ENCODE data around the gene LRRC46.

The LRRC46 gene, protein sequence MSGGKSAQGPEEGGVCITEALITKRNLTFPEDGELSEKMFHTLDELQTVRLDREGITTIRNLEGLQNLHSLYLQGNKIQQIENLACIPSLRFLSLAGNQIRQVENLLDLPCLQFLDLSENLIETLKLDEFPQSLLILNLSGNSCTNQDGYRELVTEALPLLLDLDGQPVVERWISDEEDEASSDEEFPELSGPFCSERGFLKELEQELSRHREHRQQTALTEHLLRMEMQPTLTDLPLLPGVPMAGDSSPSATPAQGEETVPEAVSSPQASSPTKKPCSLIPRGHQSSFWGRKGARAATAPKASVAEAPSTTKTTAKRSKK

DNA sequence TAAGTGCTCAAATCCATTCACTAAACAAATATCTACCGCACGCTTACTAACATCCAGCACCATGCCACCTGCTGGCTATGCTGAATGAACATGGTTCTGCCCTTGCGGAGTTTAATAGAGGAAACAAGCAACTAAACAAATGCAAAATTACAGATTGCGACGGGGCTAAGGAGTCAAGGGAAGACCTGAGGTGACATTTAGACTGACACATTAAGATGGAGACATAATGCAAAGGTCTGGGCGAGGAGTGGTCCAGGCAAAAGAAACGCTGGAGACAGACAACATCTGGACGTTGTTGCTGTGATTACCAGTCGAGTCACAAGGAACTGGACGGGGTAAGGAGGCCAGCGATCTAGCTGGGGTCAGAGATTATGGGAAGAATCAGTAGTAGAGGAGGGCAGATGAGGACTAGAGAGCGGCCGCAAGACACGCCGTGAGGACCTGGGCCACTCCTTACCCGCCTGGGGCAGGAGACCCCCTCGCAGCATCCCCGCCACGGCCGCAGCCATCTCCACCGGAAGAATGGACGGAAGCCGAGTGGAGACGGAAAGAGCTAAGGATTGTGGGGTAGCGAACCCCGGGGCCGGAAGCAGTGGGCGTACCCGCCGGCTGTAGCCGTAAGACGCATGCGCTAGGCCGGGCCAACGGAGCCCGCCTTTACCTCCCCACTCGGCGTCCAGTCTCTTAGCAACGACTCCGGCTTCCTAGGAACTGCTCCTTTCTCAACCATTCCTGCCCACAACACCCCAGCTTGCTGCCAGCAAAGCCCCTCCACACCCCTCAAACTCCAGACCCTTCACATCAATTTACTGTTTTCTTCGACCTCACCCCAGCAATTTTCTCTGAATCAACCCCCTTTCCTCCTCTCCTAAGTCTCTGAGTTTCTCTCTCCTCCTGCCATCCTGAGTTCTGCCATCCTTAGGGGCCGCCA is at the start of gene LRRC46, which contains the start of gene MRPL10:
LRRC46 (plus strand) TSS at position 668 of the 931 bp plus-strand sequence. CDS start 320 bp downstream, outside the sequence.
MRPL10 (minus strand) TSS at position 539 of the 931 bp plus-strand sequence; CDS start at position 509, 30 bp downstream.
- in situ Hi-C loops (cut with MboI; ENCODE audit: low sequenced_read_pairs), result loop anchor here (10.0 kb wide), 1 partner anchor 184 kb away; no protein-coding TSS in a partner anchor

DNA sequence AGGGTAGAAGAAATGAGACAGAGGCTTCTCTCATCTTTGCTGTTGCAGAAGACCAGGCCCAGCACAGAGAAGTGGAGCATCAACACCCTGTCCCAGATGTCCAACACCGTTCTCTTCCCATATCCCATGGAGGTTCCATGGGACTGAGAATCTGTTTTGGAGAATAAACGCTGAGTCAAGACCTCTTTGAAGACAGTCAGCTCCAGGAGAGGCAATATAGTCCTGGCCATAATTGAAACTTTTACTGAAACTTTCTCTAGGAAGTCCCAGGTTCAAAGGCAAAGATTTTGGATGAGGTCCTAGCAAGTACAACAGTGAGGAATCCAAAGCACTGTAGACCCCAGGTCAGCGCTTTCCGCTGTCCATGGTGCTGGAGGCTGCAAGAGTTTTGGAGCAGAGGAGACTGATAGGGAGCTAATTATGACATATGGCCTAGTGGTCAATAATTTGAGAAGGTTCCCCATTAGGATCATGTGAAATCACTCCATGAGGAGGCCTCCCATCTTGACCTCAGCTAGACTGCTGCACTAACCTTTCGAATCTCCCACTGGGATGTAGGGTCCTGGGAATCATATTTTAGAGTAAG is 45.8 kb upstream of the LRRC46 start:
- in situ Hi-C loops (cut with MboI; ENCODE audit: low sequenced_read_pairs), result loop anchor here (25.0 kb wide), 1 partner anchor 823 kb away; no protein-coding TSS in a partner anchor

- in situ Hi-C loops (cut with MboI; ENCODE audit: low sequenced_read_pairs), result loop anchor here (25.0 kb wide), 1 partner anchor 828 kb away; no protein-coding TSS in a partner anchor
These were observed 41.6 kb upstream of the LRRC46 start for GRCh38 chr17:47789611-47790561.

DNA sequence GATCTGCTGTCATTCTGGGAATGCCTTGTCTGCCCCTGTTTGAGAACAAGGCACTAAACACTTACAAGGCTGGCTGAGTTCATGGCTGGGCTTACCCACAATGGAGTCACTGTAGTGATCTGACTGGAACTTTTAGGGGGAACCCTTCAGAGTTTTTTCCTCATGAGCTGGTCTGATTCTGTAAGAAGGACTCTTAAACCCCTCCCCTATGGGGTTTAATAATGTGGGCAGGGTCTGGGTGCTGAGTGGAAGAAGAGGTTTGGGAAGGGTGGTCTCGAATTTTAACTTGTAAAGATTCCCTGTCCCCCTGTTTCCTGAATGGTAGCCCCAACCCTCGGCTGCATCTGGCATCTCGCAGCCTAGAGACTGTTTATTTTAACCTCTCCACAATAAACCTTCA is 40.4 kb upstream of the LRRC46 start:
- in situ Hi-C loops (cut with MboI; ENCODE audit: low sequenced_read_pairs), result loop anchor here (25.0 kb wide), 1 partner anchor 829 kb away; no protein-coding TSS in a partner anchor

GRCh38 chr17:47792457-47792856 is 39.0 kb upstream of the LRRC46 start:
- in situ Hi-C loops (cut with MboI; ENCODE audit: low sequenced_read_pairs), result loop anchor here (25.0 kb wide), 1 partner anchor 830 kb away; no protein-coding TSS in a partner anchor

GRCh38 chr17:47792979-47793378 is 38.5 kb upstream of the LRRC46 start:
- in situ Hi-C loops (cut with MboI; ENCODE audit: low sequenced_read_pairs), result loop anchor here (25.0 kb wide), 1 partner anchor 831 kb away; no protein-coding TSS in a partner anchor

DNA sequence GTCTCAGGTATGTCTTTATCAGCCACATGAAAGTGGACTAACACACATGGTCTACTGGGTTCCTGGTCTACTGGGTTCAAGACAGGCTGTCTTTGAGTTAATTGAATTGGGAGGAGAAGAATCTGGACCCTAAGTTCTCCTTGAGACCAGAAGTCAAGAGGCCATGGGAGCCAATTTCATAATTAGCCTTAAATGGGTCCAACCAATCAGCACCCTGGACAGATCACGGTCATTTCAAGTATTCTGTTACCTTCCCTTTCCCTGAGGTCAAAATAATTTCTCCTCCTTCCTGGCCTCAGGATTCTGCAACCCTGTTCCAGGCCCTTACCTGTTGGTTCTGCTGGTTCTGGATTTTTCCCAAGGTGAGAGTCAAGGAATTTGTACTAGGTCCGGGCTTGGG is 33.7 kb upstream of the LRRC46 start:
- in situ Hi-C loops (cut with MboI; ENCODE audit: low sequenced_read_pairs), result loop anchor here (25.0 kb wide), 1 partner anchor 835 kb away; no protein-coding TSS in a partner anchor

DNA sequence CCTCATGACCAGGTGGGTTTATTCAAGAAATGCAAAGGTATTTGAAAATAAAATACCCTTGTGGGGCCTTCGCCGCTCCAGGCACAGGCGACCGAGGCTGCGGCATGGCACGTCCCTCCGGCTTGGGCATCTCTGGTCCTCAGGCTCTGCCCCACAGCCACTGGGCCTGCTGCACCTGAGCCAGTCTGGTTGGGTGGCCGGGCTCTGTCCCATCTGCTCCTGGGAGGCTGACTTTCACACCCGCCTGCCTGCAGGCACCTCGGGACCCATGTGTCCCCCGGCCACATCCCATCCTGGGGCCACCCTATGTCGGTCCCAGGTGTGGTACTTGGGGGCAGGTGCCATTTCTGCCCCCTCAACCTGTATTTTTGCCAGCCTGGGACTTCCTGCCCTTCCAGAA is 30.8 kb upstream of the LRRC46 start:
- in situ Hi-C loops (cut with MboI; ENCODE audit: low sequenced_read_pairs), result no loop called here

DNA sequence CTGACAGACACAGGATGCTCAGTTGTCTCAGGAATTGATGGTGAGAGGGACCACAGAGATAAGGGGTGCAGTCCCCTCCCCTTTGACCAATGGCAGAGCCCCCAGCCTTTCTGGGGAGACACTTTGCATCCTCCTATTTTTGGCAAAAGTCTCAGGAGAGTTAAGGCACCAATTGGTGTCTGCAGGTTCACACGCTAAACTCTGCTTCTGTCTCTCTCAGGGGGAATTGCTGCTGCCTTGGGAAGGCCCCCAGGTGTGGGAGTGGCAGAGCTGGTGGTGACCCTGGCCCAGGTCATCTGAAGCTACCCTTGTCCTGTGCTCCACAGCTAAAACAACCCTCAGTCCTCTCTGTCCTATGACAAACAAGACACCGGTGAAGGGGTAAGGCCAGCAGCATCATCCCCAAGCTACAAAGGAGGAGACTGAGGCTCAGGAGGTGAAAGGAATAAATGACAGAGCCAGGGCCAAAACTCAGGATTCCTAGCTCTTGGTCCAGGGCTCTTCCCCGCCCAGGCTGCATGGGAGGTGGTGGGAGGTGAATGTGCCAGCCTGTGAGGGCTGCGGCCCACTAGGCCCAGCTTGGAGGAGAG is 30.2 kb upstream of the LRRC46 start:
- in situ Hi-C loops (cut with MboI; ENCODE audit: low sequenced_read_pairs), result no loop called here

DNA sequence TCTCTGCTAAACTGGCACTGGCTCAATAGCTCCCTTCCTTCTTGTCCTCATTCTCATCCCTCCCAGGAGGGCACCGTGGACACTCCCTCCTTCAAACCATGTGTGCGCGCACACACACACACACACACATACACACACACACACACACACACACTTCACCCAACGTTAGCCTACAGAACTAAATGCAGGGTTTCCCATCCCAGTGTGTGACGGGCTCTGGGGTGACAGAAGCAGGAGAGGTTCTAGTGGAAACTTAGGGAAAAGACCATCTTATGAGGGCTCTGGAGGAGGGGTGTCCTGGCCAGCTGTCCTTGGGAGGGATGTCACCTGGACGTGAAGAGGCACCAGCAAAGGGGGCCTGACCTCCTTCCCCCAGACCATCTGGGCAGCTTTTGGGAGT is 29.6 kb upstream of the LRRC46 start:
- in situ Hi-C loops (cut with MboI; ENCODE audit: low sequenced_read_pairs), result no loop called here

DNA sequence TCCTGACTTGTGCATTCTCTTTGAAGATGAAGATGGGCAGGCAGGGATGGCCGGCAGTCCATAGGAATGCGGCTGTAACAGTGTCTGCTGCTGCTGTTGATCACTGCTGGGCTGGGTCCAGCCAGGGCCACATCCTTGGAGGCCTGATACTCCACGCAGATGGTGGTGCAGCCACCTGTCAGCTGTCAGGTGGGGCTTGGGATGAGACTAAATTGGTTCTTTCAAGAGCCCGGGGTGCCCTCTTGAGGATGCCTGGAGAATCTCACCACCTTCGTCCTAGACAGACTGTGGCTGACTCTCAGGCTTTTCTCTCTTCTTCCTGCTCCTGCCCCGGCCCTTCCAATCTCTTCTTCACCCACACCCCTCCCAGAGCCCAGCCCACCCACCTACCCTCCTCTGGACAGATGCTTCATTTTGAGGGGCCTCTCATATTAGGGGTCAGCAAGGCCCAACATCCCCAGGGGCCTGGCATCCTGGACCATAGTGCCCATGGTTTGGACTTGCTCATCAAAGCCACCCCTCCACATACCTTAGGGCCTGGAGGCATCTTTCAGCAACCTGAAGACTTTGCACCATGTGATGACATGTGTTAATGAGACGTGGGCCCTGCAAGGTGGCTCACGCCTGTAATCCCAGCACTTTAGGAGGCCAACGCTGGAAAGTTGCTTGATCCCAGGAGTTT is 29.0 kb upstream of the LRRC46 start:
- in situ Hi-C loops (cut with MboI; ENCODE audit: low sequenced_read_pairs), result no loop called here

GRCh38 chr17:47803201-47803600 is 28.3 kb upstream of the LRRC46 start:
- in situ Hi-C loops (cut with MboI; ENCODE audit: low sequenced_read_pairs), result no loop called here

DNA sequence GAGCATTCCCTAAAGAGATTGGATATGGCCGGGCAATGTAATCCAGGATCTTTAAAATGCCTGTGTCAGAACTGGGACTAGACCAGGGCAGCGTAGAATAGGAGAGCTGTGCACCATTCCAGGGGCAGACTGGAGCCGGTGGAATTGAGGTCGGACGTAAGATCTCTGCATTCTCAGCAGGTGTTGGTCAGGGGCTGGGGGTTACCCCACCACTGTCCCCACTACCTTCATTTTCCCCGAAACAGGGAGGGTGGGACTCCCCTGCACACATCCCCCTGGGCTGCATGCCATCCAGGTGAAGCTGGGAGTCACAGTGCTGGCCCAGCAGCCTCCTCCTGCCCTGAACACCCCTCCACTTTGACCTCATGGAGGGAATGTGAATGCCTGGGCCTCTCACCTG is 27.7 kb upstream of the LRRC46 start:
- in situ Hi-C loops (cut with MboI; ENCODE audit: low sequenced_read_pairs), result no loop called here

DNA sequence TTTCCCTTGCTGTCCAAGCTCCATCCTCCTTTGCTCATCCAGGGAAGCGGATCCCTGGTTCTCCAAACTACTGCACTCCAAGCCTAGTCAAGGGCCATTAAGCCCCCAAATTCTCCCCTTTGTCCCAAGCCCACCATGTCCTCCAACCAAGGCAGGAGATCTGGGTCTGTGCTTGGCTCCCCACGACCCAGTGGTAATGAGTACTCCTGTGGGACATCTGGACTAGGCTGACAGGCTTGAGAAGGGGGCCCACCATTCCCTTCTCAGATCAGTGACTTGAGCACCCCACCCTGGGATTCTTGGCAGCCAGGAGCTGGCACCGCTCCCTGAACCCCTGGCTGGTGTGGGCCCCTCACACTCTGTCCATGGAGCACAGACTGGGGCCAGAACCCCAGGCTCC is 27.0 kb upstream of the LRRC46 start:
- in situ Hi-C loops (cut with MboI; ENCODE audit: low sequenced_read_pairs), result no loop called here

- in situ Hi-C loops (cut with MboI; ENCODE audit: low sequenced_read_pairs), result no loop called here
These were observed 25.2 kb upstream of the LRRC46 start for GRCh38 chr17:47806026-47806912.

- in situ Hi-C loops (cut with MboI; ENCODE audit: low sequenced_read_pairs), result no loop called here
These were observed 24.6 kb upstream of the LRRC46 start for GRCh38 chr17:47806913-47807255.

DNA sequence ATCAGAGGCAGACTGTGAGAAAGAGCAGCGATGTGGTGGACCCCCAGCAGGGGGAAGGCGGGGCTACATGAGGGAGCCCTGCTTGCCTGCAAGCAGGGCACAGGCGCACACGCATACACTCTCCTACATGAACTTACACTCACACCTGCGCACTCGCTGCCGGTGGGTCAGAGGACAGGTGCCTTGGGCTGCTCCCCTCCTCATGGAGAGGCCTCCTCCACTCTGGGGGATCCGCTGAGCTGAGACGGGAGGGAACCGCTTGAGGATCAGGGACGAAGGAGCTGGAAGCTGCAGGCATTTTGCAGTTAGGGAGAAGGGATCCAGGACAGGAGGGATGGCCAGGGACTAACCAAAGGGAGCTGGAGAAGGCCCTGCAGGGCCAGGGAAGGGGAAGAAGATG is 24.0 kb upstream of the LRRC46 start:
- in situ Hi-C loops (cut with MboI; ENCODE audit: low sequenced_read_pairs), result no loop called here

Data from HL-60/S4 (cell line).